Stimulated activated CD8-positive, alpha-beta memory T cell treated with anti-CD3 and anti-CD28 coated beads, Interleukin-4, amount 100 ng/mL, for 24 hours (primary cell): ENCODE measurements around the gene IFT25.
"Not testable (repeated sequence)": the region's sequence is repeated elsewhere in the genome, so short reads cannot be mapped to it uniquely, and the experiment has no call there.

Experiments used
- DNase-seq: peaks from one replicate; pipeline ENCODE4 v3.0.0-alpha.2; 2020; ENCODE audit warnings: low read depth

IFT25 gene

DNA sequence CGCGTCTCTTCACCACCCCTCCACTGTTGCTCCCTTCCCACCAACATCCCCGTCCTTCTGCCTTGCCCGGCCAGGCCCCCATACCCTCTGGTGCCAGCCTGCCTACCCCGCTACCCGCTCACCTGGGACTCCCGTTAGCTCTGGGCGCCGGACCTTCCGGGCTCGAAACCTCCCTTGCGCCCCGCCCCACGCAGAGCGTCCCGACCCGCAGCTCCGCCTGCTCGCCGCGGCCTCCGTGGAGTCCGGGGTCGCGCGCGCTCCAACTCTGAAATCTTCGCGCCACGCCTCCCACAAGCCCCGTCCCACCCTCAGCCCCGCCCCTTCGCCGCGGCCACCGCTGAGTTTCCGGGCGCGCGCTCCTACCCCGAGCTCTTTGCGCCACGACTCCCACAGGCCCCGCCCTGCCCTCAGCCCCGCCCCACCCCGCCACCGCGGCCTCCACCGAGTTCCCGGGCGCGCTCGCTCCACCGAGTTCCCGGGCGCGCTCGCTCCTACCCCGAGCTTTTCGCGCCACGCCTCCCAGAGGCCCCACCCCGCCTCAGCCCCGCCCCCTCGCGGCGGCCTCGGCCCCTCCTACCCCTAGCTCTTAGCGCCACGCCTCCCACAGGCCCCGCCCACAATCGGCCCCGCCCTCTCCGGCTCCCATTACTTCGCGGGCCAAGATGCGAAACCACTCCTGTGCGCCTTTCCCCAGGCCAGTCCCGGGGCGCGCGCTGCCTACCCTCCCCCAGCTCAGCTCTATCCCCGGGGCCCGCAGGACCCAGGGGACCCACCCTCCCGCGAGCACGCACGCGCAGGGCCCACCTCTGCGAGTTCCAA is at the start of gene IFT25:
IFT25 (minus strand) TSS at position 267 of the 819 bp plus-strand sequence. CDS start 5,617 bp downstream, outside the sequence.
- peak; percentile 97 for DNase-seq

DNA sequence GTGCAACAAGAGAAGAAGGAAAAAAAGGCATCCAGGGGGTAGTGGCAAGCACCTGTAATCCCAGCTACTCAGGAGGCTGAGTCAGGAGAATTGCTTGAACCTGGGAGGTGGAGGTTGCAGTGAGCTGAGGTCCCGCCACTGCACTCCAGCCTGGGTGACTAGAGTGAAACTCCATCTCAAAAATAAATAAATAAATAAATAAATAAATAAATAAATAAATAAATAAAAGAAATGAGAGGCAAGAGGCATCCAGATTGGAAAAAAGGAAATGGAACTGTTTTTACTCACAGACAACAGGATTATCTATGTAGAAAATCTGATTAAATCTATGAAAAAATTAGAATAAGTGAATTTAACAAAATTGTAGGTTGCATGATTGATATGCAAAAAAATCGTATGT is 49.0 kb upstream of the IFT25 start:
- not testable (repeated sequence) for DNase-seq

DNA sequence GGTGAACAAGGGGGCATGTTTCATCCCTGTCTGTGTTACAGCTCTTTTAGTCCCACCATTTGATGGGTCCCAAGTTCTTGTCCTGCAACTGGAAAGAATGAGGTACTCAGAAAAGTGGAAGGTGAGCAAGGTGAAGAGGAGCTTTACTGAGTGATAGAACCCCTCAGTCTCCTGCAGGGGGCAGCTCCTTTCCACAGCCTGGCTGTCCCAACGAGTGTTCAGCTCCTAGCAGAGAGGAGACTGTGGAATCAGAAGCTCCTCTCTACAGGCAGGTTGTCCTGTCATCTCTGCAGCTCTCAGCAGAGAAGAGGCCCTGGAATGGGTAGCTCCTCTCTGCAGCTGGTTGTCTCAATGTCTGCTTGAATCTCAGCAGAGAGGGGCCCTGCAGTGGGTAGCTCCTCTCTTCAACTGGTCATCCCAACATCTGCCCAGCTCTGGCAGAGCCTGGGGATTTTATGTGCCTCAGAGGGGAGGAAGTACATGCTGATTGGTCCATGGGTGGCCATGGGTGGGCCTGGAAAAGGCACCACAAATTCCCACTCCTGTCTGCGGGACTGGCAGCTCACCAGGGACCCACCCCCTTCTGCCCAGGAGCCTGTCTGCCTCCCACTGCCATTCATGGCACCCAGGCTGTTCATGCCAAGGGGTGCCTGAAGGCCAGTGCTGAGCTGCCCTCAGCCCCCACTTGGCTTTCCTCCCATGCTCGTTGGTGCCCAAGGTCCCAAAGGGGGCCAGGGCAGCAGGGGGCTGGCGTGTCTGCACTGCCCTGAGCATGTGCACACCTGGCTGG is 46.8 kb upstream of the IFT25 start:
- DNase-seq: no peak

DNA sequence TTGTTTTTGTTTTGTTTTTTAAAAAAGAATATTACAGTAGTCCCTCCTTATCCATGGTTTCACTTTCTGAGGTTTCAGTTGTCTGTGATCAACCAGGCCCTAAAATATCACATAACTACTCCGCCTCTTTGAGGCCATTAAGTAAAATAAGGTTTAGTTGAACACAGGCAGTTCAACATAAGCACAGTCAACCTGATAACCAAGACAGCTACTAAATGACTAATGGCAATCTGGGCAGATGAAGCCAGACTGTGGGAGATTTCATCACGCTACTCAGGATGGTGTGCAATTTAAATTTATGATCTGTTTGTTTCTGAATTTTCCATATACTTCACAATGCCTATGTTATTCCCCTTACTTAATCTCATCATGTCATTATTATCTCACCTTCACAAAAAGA is 42.4 kb upstream of the IFT25 start:
- DNase-seq: no peak

DNA sequence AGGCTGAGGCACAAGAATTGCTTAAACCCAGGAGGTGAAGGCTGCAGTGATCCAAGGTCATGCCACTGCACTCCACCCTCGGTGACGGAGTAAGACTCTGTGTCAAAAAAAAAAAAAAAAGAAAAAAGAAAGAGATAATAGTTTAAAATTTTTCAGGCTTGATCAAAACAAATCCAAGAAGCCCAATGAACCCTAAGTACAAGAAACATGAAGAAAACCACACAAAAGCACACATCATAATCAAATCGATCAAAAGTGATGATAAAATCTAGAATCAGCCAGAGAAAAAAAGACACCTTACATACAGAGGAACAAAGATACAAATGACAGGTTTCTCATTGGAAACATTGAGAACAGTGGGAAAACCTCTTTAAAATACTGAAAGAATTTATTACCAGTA is 41.0 kb upstream of the IFT25 start:
- no peak for DNase-seq

DNA sequence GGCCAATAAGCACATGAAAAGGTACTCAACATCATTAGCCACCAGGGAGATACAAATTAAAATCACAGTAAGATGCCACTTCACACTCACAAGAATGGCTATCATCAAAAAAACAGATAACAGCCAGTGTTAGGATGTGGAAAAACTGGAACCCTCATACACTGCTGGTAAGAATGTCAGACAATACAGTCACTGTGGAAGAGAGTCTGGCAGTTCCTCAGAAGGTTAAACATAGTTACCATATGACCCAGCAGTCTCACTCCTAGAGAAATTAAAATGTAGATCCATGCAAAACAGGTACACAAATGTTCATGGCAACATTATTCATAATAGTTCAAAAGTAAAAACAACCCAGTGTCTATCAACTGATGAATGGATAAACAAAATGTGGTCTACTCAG is 39.2 kb upstream of the IFT25 start:
- DNase-seq: no peak

DNA sequence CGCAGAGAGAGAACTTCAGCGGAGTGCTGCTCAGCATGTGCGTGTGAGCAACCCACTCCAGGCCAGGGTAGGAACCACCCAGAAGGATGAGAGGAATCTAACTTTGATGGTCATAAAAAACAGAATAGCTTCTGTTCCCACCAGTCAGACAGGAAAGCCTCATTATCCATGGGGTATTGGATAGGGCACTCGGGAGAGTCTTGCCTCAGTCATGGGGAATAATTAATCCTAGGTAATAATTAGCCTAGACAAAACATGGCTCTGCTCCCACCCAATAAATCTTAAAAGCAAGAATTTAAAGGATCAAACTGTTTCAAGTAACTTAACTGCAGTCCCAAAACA is 37.2 kb upstream of the IFT25 start:
- no peak for DNase-seq

DNA sequence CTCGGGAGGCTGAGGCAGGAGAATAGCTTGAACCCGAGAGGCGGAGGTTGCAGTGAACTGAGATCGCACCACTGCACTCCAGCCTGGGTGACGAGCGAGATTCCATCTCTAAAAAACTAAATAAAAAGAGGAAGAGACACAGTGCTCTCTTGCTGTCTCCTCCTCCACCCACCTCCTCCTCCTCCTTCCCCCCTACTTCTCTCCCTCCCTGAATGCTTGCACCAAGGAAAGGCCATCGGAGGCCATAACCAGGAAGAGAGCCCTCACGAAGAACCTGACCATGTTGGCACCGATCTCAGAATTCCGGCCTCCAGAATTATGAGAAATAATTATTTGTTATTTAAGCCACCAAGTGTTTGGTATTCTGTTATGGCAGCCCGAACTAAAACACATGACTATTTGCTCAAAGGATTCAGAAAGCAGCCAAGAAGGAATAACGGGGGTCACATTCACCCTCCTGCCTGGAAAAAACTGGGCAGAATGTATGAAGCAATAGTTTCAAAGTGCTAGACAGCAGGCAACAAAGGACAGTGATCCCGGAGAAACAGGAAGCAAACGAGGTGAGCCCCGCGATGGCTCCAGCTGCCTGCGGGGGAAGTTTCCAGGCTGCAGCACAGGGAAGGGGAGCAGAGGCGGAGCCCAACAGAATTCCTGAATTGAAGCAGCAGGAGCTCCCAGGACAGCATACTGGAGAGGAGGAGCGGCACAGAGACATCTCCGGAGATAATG is 36.7 kb upstream of the IFT25 start:
- DNase-seq: no peak

DNA sequence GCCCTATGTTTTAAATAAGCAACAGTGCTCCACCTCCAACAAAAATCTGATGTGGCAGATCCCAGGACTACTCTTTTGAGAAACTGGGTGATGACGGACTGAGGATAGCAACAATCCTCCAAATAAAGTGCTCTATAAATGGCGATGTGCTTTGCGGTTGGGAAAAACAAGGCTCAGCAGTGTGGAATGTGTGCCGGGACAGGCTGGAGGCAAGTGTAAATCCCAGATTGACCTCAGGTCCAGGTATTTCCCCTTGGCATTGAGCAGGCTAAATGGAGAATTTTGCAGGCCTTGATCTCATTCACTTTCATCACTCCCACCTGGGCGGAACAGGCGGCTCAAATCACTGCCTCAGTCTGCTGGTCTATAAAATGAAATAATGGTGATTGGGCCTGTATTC is 35.7 kb upstream of the IFT25 start:
- DNase-seq: no peak

DNA sequence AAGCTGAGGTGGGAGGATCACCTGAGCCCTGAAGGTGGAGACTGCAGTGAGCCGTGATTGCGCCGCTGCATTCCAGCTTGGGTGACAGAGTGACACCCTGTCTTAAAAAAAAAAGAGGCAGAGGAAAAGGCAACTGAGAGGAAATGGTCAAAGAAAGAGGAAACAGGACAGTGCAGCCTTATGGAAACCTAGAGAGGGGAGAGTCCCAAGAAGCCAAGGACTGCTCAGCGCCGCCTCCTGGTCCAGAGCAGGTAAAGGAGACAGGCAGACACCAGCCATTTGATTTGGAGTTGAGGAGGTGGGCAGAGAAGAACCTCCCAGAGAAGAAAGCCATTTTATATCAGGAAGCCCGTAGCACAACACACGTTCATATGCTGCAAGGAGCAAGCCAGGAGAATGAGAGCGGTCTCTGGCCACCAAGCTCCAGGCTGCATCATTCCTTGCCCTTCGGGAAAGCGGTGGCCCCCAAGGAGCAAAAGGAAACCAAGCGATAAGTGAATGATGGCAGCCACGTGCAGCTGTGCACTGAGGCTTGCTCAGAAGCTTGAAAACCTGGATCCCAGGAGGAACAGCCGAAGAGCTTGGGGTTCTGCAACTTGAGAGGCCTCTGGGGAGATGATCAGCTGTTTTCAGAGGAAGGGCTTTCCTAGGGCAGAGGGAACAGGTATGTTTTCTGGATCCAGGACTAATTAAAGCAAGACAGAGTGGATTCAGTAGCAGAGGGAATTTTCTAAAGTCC is 34.4 kb upstream of the IFT25 start:
- no peak for DNase-seq

DNA sequence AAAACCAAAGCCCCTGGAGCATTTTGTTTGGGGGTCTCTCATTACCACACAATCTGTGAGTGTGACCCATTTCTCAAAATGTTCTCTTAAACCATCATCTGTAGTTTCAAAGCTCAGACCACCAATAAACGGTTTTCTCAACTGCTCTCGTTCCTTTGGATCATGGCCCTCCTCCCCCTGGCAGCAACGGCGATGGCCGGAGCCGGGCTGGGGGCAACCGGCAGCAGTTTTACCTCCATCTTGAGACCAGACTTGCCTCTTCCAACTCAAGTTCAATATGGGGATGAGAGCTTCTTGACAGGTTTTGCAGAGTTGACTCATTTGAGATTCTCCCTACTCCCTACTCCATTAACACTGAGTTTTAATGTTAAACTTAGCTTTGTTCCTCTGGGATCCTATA is 30.4 kb upstream of the IFT25 start:
- no peak for DNase-seq

DNA sequence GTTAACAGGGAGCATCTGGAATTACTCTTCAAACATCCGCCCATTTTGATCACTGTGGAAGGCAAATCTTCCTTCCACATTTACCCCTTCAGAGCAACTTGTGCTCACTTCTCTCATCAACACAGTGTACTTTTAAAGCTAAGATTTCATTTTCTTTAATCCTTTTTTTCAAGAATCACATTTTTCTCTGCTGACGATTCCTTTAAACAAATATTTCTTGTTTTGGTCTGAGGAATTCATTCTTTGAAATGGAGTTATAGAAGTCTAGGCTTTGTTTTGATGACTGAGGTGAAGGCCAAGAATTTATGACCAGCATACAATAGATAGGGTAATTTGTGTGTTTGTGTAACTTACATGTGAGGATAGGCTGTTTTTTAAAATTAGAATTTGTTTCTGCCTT is 26.2 kb upstream of the IFT25 start:
- DNase-seq: no peak

DNA sequence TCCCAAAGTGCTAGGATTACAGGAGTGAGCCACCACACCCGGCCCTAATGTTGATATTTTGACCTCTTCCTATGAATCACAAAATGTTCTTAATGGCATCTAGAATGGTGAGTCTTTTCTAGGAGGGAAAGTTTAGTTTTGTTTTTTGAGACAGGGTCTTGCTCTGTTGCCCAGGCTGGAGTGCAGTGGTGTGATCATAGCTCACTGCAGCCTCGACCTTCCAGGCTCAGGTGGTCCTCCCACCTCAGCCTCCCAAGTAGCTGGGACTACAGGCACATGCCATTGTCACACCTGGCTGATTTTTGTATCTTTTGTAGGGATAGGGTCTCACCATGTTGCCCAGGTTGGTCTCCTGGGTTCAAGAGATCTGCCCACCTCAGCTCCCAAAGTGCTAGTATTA is 23.8 kb upstream of the IFT25 start:
- DNase-seq: not testable (repeated sequence)

DNA sequence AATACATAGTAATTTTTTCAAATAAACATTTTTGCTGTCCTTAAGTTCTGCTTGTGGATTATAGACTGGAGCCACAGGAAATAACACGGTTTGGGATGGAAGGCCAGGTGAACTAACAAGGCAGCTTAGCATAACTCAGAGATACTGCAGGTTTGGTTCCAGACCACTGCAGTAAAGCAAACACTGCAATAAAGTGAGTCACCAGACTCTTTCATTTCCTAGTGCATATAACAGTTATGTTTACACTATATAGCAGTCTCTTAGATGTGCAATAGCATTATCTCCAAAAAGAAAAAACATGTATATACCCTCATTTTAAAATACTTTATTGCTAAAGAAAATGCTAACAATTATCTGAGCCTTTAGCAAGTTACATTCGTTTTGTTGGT is 22.6 kb upstream of the IFT25 start:
- DNase-seq: no peak

DNA sequence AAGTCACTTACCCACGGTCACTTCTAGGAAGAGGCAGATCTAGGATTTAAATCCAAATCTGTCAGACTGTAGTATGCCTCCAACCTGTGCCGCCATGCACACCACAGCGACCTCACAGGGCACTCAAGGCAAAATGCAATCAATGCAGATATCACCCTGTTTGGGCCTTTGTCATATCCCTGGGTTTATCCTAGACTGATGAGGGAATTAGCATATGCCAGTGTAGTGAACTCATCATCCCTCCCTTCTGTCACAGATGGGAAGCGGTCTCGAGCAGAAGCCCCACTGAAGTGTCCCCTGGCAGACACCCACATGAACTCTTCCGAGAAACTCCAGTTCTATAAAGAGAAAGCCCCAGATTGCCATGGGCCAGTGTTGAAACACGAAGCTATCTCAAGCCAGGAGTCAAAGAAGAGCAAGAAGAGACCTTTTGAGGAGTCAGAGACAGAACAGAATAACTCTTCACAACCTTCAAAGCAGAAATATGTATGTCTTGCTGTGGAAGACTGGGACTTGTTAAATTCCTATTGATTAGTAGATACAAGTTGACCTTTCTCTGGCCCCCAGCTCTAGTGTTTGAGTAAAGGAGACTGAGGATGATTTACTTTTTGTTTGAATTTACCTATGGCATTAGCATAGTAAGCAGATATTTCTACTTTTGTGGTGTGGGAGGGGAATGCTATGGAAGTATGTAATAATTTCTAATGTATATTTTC is 22.1 kb upstream of the IFT25 start:
- DNase-seq: no peak

DNA sequence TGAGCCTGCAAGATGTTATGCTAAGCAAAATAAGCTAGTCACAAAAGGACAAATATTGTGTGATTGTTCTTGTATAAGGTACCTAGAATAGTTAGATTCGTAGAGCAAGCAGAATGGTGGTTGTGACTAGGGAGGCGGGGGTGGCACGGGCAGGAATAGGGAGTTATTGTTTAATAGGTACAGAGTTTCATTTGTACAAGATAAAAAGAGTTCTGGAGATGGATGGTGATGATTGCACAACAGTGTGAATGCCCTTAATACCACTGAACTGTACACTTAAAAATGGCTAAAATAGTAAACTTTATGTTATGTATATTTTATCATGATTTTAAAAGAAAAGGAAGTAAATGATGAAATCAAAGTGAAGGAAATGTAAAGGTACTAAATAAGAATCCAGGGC is 21.3 kb upstream of the IFT25 start:
- no peak for DNase-seq

DNA sequence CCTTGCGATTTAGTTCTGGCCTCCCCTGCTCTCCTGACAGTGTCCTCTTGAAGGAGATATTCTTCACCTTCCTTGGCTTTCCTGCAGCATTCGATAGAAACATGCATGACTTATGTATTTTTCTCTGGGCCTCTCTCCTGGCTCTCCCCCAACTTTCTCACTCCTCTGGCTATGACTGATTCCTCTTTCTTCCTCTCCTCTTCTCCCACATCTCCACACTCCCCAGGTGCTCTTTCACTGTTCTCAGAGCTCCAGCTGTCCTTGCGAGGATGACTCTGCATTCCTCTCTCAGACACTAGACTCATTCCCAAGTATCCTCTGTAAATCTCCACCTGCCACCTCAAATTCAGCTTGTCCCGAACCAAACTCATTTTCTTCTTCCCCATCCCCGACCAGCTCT is 18.6 kb upstream of the IFT25 start:
- no peak for DNase-seq

DNA sequence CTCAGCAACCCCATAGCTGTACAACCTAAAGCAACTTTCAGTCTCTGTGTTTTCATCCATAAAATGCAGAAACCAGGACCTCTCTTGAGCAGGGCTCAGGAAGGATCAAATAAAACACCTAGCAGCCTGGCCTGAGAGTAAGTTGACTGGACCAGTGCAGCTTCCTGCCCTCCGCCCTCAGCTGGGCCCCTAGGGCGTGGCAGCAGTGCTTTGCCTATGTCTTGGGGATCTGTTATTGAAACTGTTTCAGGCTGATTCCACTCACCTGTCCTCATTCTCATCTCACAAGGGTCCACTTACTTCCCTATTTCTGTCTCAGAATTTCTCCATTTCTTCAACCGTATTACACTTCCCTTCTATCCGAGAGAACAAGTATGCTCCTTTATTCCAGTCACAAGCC is 18.0 kb upstream of the IFT25 start:
- no peak for DNase-seq

DNA sequence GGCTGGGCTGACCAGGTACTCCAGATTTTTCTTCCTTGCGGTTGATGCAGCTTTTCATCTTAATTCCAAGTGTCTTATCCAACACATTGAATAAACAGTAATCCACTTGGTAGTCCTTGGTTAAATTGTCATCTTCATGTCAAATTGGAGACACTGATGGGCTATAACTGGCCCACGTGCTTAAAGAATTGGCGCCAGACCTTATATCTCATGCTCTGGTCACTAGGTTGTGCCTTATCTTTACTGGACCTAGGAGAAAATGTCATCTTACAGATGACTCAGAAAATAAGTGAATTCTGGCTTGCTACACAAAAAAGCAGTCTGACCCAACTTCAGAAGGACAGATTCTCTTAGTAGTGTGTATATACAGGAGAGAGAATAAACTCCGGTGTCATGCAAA is 16.9 kb upstream of the IFT25 start:
- DNase-seq: no peak

DNA sequence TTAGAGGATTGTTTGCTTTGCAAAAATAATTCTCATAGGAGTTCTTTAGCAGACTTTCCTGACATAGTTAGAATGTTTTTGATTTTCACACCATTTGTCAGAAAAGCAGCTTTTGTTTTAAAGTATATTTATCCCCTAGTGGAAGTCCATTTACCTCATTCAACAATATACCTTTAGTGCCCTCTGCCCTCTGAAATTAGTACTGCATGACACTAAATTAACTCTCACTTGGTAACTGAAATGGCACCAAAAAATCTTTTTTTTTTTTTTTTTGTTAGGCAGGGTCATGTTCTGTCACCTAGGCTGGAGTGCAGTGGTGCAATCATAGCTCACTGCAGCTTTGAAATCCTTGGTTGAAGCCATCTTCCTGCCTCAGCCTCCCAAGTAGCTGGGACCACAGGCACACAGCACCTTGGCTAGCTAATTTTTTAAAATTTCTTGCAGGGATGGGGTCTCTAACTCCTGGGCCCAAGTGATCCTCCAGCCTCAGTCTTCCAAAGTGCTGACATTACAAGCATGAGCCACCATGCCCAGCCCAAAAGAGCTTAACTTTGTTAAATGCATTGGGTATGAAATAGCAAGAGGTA is 14.3 kb upstream of the IFT25 start:
- no peak for DNase-seq

DNA sequence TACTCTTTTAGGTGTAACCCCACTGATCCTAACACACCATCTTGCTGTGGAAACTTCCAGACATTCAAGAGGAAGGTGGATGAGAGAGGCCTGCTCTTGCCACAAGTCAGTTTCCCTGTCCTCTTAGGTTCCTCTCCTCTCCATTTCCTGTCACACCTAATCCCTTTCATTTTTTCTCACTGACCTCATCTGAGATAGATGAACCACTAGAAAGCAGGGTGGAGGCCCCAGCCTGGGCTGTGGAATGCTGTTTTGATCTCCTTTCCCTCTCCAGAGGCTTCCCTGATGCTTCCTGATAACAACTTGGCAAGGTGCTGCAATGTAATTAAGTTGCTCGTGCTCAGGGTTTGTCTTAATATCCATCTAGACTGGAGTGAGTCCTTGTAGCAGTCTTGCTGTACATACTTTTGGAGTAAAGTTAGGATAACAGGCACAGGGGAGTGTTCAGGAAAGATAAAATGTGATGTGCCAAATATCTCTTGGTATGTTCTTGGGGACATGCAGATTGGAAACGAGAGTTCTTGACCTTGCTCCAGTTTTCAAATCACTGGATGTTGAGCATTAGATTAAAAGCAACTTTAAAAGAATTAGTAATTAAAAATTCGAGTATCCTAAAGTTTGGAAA is 11.8 kb upstream of the IFT25 start:
- DNase-seq: no peak
